NT2/D1 (cell line): ENCODE data around the gene C10orf90.

Source experiments
- SUZ12 ChIP-seq: IDR thresholded peaks from 2 replicates; pipeline ENCODE4 v1.6.1; 2011; ENCODE audit not compliant: insufficient read length, insufficient read depth; ENCODE audit errors: extremely low read depth
- ZNF274 ChIP-seq: IDR thresholded peaks from 2 replicates; pipeline ENCODE4 v1.6.1; 2011; ENCODE audit warnings: mild to moderate bottlenecking, low read depth, low read length

GRCh38 chr10:126564326-126564888, 106.1 kb downstream of the C10orf90 start:
- TF ChIP-seq SUZ12 (no peak), ZNF274 (no peak)
